NCI-H2196 (cell line): Measurements from ENCODE around the gene CNOT9.
"Not testable (repeated sequence)": the region's sequence is repeated elsewhere in the genome, so short reads cannot be mapped to it uniquely, and the experiment has no call there.

Experiments
- DNase-seq: peaks from one replicate; lab custom pipeline; 2025; ENCODE audit not compliant: unreplicated experiment; lab: John Stamatoyannopoulos, UW

The CNOT9 gene

GRCh38 chr2:218568190-218569037 is at the start of gene CNOT9, which contains the start of gene USP37:
TSS of gene CNOT9 (plus strand) at chr2:218568839. CDS start at chr2:218568955, 116 bp downstream.
TSS of gene USP37 (minus strand) at chr2:218568351. CDS start at chr2:218558653, 9,698 bp downstream.
- peak; percentile 99 for DNase-seq

- no peak for DNase-seq
Measured at GRCh38 chr2:218518876-218519275, 49.8 kb upstream of the CNOT9 start.

- DNase-seq = no peak
Measured at GRCh38 chr2:218523651-218524050, 45.0 kb upstream of the CNOT9 start.

GRCh38 chr2:218528409-218528808 is 40.2 kb upstream of the CNOT9 start:
- not testable (repeated sequence) for DNase-seq

- no peak for DNase-seq
Measured at GRCh38 chr2:218529990-218530389, 38.6 kb upstream of the CNOT9 start.

GRCh38 chr2:218536804-218537494 is 31.7 kb upstream of the CNOT9 start:
- no peak for DNase-seq

- DNase-seq = no peak
Measured at GRCh38 chr2:218540015-218540414, 28.6 kb upstream of the CNOT9 start.

GRCh38 chr2:218546012-218546411 is 22.6 kb upstream of the CNOT9 start:
- no peak for DNase-seq

- DNase-seq = no peak
Measured at GRCh38 chr2:218547511-218547910, 21.1 kb upstream of the CNOT9 start.

GRCh38 chr2:218547978-218548377 is 20.7 kb upstream of the CNOT9 start:
- no peak for DNase-seq

GRCh38 chr2:218554225-218554624 is 14.4 kb upstream of the CNOT9 start:
- not testable (repeated sequence) for DNase-seq

GRCh38 chr2:218555527-218555926 is 13.1 kb upstream of the CNOT9 start:
- DNase-seq = no peak

GRCh38 chr2:218557941-218558340 is 10.7 kb upstream of the CNOT9 start:
- no peak for DNase-seq

GRCh38 chr2:218558986-218559385 is 9.7 kb upstream of the CNOT9 start:
- DNase-seq = no peak

GRCh38 chr2:218564056-218564455 is 4.6 kb upstream of the CNOT9 start:
- no peak for DNase-seq

- no peak for DNase-seq
Measured at GRCh38 chr2:218566296-218566695, 2.3 kb upstream of the CNOT9 start.

- no peak for DNase-seq
Measured at GRCh38 chr2:218567797-218568189, 846 bp upstream of the CNOT9 start.

- no peak for DNase-seq
Measured at GRCh38 chr2:218569038-218569431, 396 bp downstream of the CNOT9 start.

- no peak for DNase-seq
Measured at GRCh38 chr2:218569661-218570500, 1.2 kb downstream of the CNOT9 start.

GRCh38 chr2:218570850-218571249 is 2.2 kb downstream of the CNOT9 start:
- no peak for DNase-seq

- no peak for DNase-seq
Measured at GRCh38 chr2:218576854-218577253, 8.2 kb downstream of the CNOT9 start.
